GM19467 (cell line): ENCODE data around the gene SGSM1.

Experiments
- ATAC-seq: cut with Tn5 transposase; IDR thresholded peaks from one replicate; pipeline ENCODE4 v1.9.1; 2021; ENCODE audit warnings: mild to moderate bottlenecking, moderate library complexity; ENCODE audit not compliant: unreplicated experiment

SGSM1 gene

GRCh38 chr22:24975125-24975640, 169.2 kb downstream of the SGSM1 start:
- no peak for ATAC-seq

- ATAC-seq: no peak
These were observed 169.9 kb downstream of the SGSM1 start for GRCh38 chr22:24975813-24976341.

- ATAC-seq: no peak
These were observed 170.6 kb downstream of the SGSM1 start for GRCh38 chr22:24976442-24977218.
